NB4 (cell line): ENCODE measurements around the gene ZNF3.

Experiments
- POLR2A ChIP-seq: IDR thresholded peaks from 2 replicates; pipeline ENCODE4 v1.6.1; 2011; ENCODE audit warnings: mild to moderate bottlenecking; ENCODE audit not compliant: insufficient read length; ENCODE audit errors: extremely low read depth
- TF ChIP-seq, protein P1 (sequence below): IDR thresholded peaks from one replicate; pipeline ENCODE4 v1.5.1; 2012; ENCODE audit warnings: low read depth, low read length
- TF ChIP-seq, protein P2 (sequence below): IDR thresholded peaks from 2 replicates; pipeline ENCODE4 v1.6.1; 2011; ENCODE audit warnings: low read depth, low read length

DNA sequence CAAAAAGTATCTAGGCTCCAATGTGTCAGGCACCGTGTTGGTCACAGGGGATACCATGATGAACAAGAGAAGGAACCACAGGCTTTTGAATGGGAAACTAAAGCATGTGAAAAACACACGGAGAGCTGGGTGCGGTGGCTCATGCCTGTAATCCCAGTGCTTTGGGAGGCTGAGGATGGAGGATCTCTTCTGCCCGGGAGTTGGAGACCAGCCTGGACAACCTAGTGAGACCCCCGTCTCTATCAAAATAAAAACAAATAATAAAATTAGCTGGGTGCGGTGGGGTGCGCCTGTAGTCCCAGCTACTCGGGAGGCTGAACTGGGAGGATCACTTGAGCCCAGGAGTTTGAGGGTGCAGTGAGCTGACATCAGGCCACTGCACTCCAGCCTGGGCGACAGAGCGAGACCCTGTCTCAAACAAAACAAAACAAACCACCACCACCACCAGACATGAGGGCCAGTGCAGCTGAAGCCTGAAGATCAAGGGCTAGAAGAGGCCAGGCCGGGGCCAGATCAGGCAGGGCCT lies 6.6 kb upstream of the ZNF3 start:
- TF ChIP-seq, protein P1, sequence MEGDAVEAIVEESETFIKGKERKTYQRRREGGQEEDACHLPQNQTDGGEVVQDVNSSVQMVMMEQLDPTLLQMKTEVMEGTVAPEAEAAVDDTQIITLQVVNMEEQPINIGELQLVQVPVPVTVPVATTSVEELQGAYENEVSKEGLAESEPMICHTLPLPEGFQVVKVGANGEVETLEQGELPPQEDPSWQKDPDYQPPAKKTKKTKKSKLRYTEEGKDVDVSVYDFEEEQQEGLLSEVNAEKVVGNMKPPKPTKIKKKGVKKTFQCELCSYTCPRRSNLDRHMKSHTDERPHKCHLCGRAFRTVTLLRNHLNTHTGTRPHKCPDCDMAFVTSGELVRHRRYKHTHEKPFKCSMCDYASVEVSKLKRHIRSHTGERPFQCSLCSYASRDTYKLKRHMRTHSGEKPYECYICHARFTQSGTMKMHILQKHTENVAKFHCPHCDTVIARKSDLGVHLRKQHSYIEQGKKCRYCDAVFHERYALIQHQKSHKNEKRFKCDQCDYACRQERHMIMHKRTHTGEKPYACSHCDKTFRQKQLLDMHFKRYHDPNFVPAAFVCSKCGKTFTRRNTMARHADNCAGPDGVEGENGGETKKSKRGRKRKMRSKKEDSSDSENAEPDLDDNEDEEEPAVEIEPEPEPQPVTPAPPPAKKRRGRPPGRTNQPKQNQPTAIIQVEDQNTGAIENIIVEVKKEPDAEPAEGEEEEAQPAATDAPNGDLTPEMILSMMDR = no peak
- TF ChIP-seq POLR2A = no peak
- TF ChIP-seq, protein P2, sequence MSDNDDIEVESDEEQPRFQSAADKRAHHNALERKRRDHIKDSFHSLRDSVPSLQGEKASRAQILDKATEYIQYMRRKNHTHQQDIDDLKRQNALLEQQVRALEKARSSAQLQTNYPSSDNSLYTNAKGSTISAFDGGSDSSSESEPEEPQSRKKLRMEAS = no peak
